Mucosa of rectum (tissue), 2 donors: ENCODE results near the gene DLX2.

ENCODE experiments used
- H3K27ac ChIP-seq, 2 donors: one replicate each; pipeline ENCODE4 v1.7.0; 2013; ENCODE audit warnings: inconsistent platforms in 2 of 2, low read depth in 2 of 2, low read length in 2 of 2
- H3K27me3 ChIP-seq, 2 donors: one replicate each; pipeline ENCODE4 v1.7.0; 2013; ENCODE audit warnings: low read length in 2 of 2; ENCODE audit not compliant: control insufficient read depth in 2 of 2, insufficient read depth in 2 of 2
- H3K36me3 ChIP-seq, 2 donors: one replicate each; pipeline ENCODE4 v1.7.0; 2013; ENCODE audit warnings: low read length in 2 of 2; ENCODE audit not compliant: control insufficient read depth in 2 of 2, insufficient read depth in 2 of 2
- H3K4me1 ChIP-seq, 2 donors: one replicate each; pipeline ENCODE4 v1.7.0; 2013; ENCODE audit warnings: low read length in 2 of 2, mild to moderate bottlenecking in 1 of 2; ENCODE audit not compliant: control insufficient read depth in 2 of 2, insufficient read depth in 2 of 2
- H3K4me3 ChIP-seq, 2 donors: one replicate each; pipeline ENCODE4 v1.7.0; 2013; ENCODE audit warnings: low read length in 2 of 2
- H3K9ac ChIP-seq, 2 donors: one replicate each; pipeline ENCODE4 v1.7.0; 2013; ENCODE audit warnings: low read length in 2 of 2, low read depth in 1 of 2, mild to moderate bottlenecking in 1 of 2
- H3K9me3 ChIP-seq, 2 donors: one replicate each; pipeline ENCODE4 v1.7.0; 2013; ENCODE audit warnings: low read length in 2 of 2; ENCODE audit not compliant: control insufficient read depth in 2 of 2
- donor health status: healthy.
- donor health status: Normal muscosa, but diverticular disease.

DLX2 gene

GRCh38 chr2:172093416-172094293, 9.0 kb downstream of the DLX2 start:
- no peak overlapping the region for H3K27ac ChIP-seq
- H3K4me3 ChIP-seq: no peak overlapping the region
- no peaks in the 10 kb centered on the region for H3K9me3 ChIP-seq
- peaks cover 84 to 96% of the 10 kb centered on the region in 2 donors for H3K27me3 ChIP-seq
- H3K9ac ChIP-seq: no peak overlapping the region
- H3K4me1 ChIP-seq: peaks cover 15 to 18% of the 10 kb centered on the region in 2 donors
- no peaks in the 10 kb centered on the region for H3K36me3 ChIP-seq

GRCh38 chr2:172092716-172093415, 9.8 kb downstream of the DLX2 start:
- Histone ChIP-seq H3K27me3 (peaks cover 84 to 96% of the 10 kb centered on the region in 2 donors), H3K27ac (no peak overlapping the region), H3K36me3 (no peaks in the 10 kb centered on the region), H3K9me3 (no peaks in the 10 kb centered on the region), H3K9ac (no peak overlapping the region), H3K4me3 (no peak overlapping the region), H3K4me1 (peaks cover 15 to 16% of the 10 kb centered on the region in 2 donors)

- no peaks in the 10 kb centered on the region for H3K36me3 ChIP-seq
- no peaks in the 10 kb centered on the region for H3K9me3 ChIP-seq
- no peak overlapping the region for H3K4me3 ChIP-seq
- no peak overlapping the region for H3K9ac ChIP-seq
- H3K27ac ChIP-seq: no peak overlapping the region
- peaks cover 13 to 15% of the 10 kb centered on the region in 2 donors for H3K4me1 ChIP-seq
- peaks cover 84 to 96% of the 10 kb centered on the region in 2 donors for H3K27me3 ChIP-seq
These were observed 10.7 kb downstream of the DLX2 start for GRCh38 chr2:172091761-172092566.

- no peak overlapping the region for H3K4me3 ChIP-seq
- H3K4me1 ChIP-seq: peaks cover 6 to 15% of the 10 kb centered on the region in 2 donors
- no peak overlapping the region for H3K27ac ChIP-seq
- peaks cover 86 to 96% of the 10 kb centered on the region in 2 donors for H3K27me3 ChIP-seq
- H3K36me3 ChIP-seq: no peaks in the 10 kb centered on the region
- H3K9me3 ChIP-seq: no peaks in the 10 kb centered on the region
- H3K9ac ChIP-seq: no peak overlapping the region
These were observed 11.6 kb downstream of the DLX2 start for GRCh38 chr2:172091000-172091641.

GRCh38 chr2:172090044-172090961, 12.4 kb downstream of the DLX2 start:
- H3K4me1 ChIP-seq: peaks cover 10 to 17% of the 10 kb centered on the region in 2 donors
- no peak overlapping the region for H3K27ac ChIP-seq
- no peaks in the 10 kb centered on the region for H3K9me3 ChIP-seq
- H3K27me3 ChIP-seq: peaks cover 89 to 96% of the 10 kb centered on the region in 2 donors
- H3K36me3 ChIP-seq: no peaks in the 10 kb centered on the region
- H3K9ac ChIP-seq: no peak overlapping the region
- H3K4me3 ChIP-seq: no peak overlapping the region

GRCh38 chr2:172089633-172090032, 13.1 kb downstream of the DLX2 start:
- Histone ChIP-seq H3K27ac (no peak overlapping the region), H3K4me1 (peaks cover 11 to 18% of the 10 kb centered on the region in 2 donors), H3K36me3 (no peaks in the 10 kb centered on the region), H3K4me3 (no peak overlapping the region), H3K27me3 (peaks cover 86 to 96% of the 10 kb centered on the region in 2 donors), H3K9me3 (no peaks in the 10 kb centered on the region), H3K9ac (no peak overlapping the region)

GRCh38 chr2:172089005-172089504, 13.6 kb downstream of the DLX2 start:
- H3K4me1 ChIP-seq: peaks cover 17 to 21% of the 10 kb centered on the region in 2 donors
- H3K9ac ChIP-seq: no peak overlapping the region
- H3K4me3 ChIP-seq: no peak overlapping the region
- H3K9me3 ChIP-seq: no peaks in the 10 kb centered on the region
- H3K36me3 ChIP-seq: no peaks in the 10 kb centered on the region
- H3K27ac ChIP-seq: no peak overlapping the region
- H3K27me3 ChIP-seq: peaks cover 86 to 98% of the 10 kb centered on the region in 2 donors

GRCh38 chr2:172088245-172089004, 14.3 kb downstream of the DLX2 start:
- no peak overlapping the region for H3K4me3 ChIP-seq
- no peak overlapping the region for H3K9ac ChIP-seq
- peaks cover 18% of the 10 kb centered on the region in 2 donors for H3K4me1 ChIP-seq
- peaks cover 86 to 98% of the 10 kb centered on the region in 2 donors for H3K27me3 ChIP-seq
- no peaks in the 10 kb centered on the region for H3K9me3 ChIP-seq
- H3K27ac ChIP-seq: no peak overlapping the region
- H3K36me3 ChIP-seq: no peaks in the 10 kb centered on the region
